Thyroid gland (tissue), 4 donors: ENCODE data around the gene ANKMY1. TPM values are rescaled to one million over a fixed set of nuclear protein-coding genes. Genes with fewer than 3 reads are reported as not detected.

ENCODE experiments used
- DNase-seq, 2 donors: peaks; one replicate each; pipeline ENCODE4 v3.0.0-alpha.2; 2019
- H3K27ac ChIP-seq, 3 donors: fragments of 200-600 bp; sonication (generic); 1 replicate in 2 of 3; 2 replicates in 1 of 3; pipeline ENCODE4 v1.5.1; 2016 to 2019; ENCODE audit warnings: mild to moderate bottlenecking in 1 of 3, moderate library complexity in 1 of 3
- H3K27me3 ChIP-seq: fragments of 200-600 bp; sonication (generic); one replicate; pipeline ENCODE4 v1.5.1; 2019
- H3K36me3 ChIP-seq, 2 donors: fragments of 200-600 bp; sonication (generic); one replicate each; pipeline ENCODE4 v1.5.1; 2016 to 2019
- H3K4me1 ChIP-seq, 2 donors: fragments of 200-600 bp; sonication (generic); one replicate each; pipeline ENCODE4 v1.5.1; 2017 to 2019
- H3K4me3 ChIP-seq, 3 donors: fragments of 200-600 bp; sonication (generic); replicated peaks in 1 of 3; 1 replicate in 2 of 3; 2 replicates in 1 of 3; pipeline ENCODE4 v1.5.1; 2016; ENCODE audit warnings: mild to moderate bottlenecking in 1 of 3
- H3K9me3 ChIP-seq: fragments of 200-600 bp; sonication (generic); one replicate; pipeline ENCODE4 v1.5.1; 2017
- POLR2A ChIP-seq, 2 donors: fragments of 450-650 bp; IDR thresholded peaks; one replicate each; pipeline ENCODE4 v1.6.1; 2017; ENCODE audit warnings: antibody characterized with exemption in 2 of 2, mild to moderate bottlenecking in 2 of 2, moderate library complexity in 1 of 2
- WGBS, 2 donors: methylation state at CpG; one replicate each; pipeline ENCODE4 v1.1.5; 2017; 5-methylcytosine and 5-hydroxymethylcytosine counted together
- intact Hi-C: fragments of 100-400 bp; cut with DNase I; formaldehyde crosslinking; loops from one replicate; pipeline ENCODE4 v1.15.1; 2023
- total RNA-seq, 4 donors: library from RNA; depleted of rRNA; stranded (reverse); fragments of >200 nt; gene quantifications; one replicate each; pipeline ENCODE4 v1.2.3, GENCODE V29; 2016
- TF ChIP-seq, protein P1 (sequence below), 6 experiments: fragments of 200-600 bp in 3 of 6; fragments of 450-650 bp in 3 of 6; sonication (generic) in 3 of 6; IDR thresholded peaks; one replicate each; pipeline ENCODE4 v1.5.1; 2016 to 2019; ENCODE audit warnings: antibody characterized with exemption in 6 of 6, mild to moderate bottlenecking in 2 of 6, inconsistent platforms in 1 of 6, moderate library complexity in 1 of 6

Gene ANKMY1
- total RNA-seq, 4 donors from 2014 or later = 17.4 to 24.7 (median 21.0) TPM

DNA sequence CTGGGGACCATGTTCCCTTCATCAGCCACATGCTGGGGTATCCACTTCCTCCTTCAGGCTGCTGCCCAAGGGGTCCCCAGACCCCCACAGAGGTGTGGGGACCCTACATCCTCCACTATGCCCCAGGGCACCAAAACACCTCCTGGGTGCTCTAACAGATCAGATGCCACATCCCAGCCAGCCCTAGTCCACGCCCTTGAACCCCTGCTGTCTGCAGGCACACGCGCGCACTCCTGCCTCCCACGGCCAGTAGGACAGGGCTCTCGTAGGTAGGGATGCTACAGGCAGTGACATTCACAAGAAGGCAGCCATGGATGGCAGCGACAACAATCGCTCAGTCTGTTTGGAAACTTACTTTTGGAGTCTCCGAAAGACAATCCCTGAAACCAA is 125.4 kb downstream of the ANKMY1 start:
- DNase-seq = no peak

DNA sequence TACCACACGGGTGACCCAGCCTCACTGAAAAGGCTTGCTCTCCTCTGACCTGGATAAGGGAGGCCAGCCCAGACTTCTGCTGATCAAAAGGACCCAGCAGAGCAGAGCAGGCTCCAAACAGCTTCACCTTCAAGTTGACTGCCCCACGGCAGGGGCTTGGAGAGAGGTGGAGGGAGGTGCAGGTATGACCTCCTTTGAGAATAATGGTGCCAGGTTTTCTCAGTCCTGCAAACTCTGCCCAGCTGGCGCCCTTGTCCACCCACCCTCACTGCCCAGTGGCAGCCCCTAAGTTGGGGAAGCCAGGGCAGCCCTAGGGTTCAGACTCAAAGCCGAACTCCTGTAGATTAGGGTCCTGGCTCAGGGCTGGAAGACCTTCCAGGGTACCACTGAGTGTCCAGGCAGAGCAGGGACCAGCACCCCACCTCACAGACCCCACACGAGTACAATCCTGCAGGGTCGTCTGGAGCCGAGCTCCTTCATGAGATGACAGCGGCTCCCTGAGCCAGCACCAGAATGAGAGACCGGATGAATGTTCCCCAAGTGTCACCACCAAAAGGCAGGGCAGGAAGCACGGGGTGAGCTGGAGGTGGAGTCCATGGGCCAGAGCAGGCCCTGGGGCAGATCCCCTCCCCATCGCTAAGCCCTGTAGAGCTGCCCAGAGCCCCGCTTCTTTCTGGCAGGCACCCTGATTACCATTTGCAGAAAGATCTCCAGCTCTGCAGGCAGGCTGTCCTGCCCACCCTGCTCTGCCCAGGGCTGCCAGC is 125.9 kb downstream of the ANKMY1 start:
- 69 to 80% methylated on average over 8 to 12 of the region's 12 CpGs for WGBS, 2 donors
- DNase-seq = no peak
- H3K9me3 ChIP-seq = no peaks in the 10 kb centered on the region
- intact Hi-C loops = no loop called here
- H3K4me1 ChIP-seq = peaks cover 5 to 18% of the 10 kb centered on the region in 2 donors
- no peaks in the 10 kb centered on the region for H3K27me3 ChIP-seq
- H3K36me3 ChIP-seq = no peaks in the 10 kb centered on the region
- no peak overlapping the region for H3K4me3 ChIP-seq
- H3K27ac ChIP-seq = no peak overlapping the region
- no peak for TF ChIP-seq POLR2A (IDR thresholded peaks at IDR 0.05)
- TF ChIP-seq, protein P1, sequence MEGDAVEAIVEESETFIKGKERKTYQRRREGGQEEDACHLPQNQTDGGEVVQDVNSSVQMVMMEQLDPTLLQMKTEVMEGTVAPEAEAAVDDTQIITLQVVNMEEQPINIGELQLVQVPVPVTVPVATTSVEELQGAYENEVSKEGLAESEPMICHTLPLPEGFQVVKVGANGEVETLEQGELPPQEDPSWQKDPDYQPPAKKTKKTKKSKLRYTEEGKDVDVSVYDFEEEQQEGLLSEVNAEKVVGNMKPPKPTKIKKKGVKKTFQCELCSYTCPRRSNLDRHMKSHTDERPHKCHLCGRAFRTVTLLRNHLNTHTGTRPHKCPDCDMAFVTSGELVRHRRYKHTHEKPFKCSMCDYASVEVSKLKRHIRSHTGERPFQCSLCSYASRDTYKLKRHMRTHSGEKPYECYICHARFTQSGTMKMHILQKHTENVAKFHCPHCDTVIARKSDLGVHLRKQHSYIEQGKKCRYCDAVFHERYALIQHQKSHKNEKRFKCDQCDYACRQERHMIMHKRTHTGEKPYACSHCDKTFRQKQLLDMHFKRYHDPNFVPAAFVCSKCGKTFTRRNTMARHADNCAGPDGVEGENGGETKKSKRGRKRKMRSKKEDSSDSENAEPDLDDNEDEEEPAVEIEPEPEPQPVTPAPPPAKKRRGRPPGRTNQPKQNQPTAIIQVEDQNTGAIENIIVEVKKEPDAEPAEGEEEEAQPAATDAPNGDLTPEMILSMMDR (IDR thresholded peaks at IDR 0.05) = no peak

More for the DNA sequence above, 125.4 kb downstream of the ANKMY1 start:
- no peaks in the 10 kb centered on the region for H3K9me3 ChIP-seq
- TF ChIP-seq, protein P1 (IDR thresholded peaks at IDR 0.05) = no peak
- TF ChIP-seq POLR2A (IDR thresholded peaks at IDR 0.05) = no peak
- intact Hi-C loops = no loop called here
- no peak overlapping the region for H3K27ac ChIP-seq
- H3K27me3 ChIP-seq = no peaks in the 10 kb centered on the region
- H3K36me3 ChIP-seq = no peaks in the 10 kb centered on the region
- peaks cover 11 to 23% of the 10 kb centered on the region in 2 donors for H3K4me1 ChIP-seq
- H3K4me3 ChIP-seq = no peak overlapping the region
- 79 to 97% methylated on average over 5 to 9 of the region's 9 CpGs for WGBS, 2 donors

DNA sequence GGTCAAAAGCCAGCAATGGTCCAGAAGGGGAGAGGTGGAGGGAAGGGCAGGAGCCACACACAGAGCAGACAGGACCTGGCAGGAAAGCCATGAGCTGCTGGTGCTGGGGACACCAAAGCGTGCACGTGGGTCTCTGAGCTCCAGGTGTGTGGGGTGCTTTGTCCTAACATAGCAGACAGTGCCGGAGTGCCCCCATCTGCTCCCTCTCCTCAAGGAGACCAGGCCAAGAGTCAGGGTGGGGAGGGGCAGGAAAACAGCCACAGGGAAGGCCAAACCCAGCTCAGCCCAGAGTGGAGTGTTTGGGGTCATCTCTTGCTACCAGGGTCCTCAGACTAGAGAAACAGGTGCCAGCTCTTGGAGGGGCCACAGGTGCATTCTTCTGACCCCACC is 126.5 kb downstream of the ANKMY1 start:
- Histone ChIP-seq H3K27ac (no peak overlapping the region), H3K9me3 (no peaks in the 10 kb centered on the region), H3K27me3 (no peaks in the 10 kb centered on the region), H3K36me3 (no peaks in the 10 kb centered on the region), H3K4me1 (peaks cover 0 to 12% of the 10 kb centered on the region in 2 donors), H3K4me3 (no peak overlapping the region)
- intact Hi-C loops = no loop called here
- DNase-seq = no peak
- no peak for TF ChIP-seq POLR2A (IDR thresholded peaks at IDR 0.05)
- TF ChIP-seq, protein P1 (IDR thresholded peaks at IDR 0.05) = no peak
- WGBS, 2 donors = 72 to 91% methylated on average over 3 of the region's 3 CpGs

DNA sequence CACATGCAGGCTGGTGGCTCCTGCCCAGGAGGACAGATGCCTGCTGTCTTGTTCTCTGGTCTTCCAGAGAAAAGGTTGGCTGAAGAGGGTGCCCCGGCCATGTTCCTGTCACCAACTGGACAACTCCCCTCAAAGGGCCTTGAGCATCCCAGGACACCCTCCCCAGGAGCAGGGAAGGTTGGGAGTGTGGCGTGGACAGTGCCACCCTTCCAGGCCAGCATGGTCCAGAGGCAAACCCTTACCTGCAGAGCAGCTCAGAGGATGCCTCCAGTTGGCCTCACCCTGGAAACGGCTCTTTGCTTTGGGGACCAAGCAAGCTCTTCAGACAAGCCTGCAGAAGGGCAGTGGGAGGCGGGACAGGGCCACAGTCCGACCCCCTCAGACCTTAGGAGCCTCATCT is 127.2 kb downstream of the ANKMY1 start:
- no peak for DNase-seq
- Histone ChIP-seq H3K36me3 (no peaks in the 10 kb centered on the region), H3K4me1 (peaks cover 0 to 9% of the 10 kb centered on the region in 2 donors), H3K27me3 (no peaks in the 10 kb centered on the region), H3K27ac (no peak overlapping the region), H3K9me3 (no peaks in the 10 kb centered on the region), H3K4me3 (no peak overlapping the region)
- WGBS, 2 donors = 82 to 90% methylated on average over 5 of the region's 5 CpGs
- TF ChIP-seq POLR2A (IDR thresholded peaks at IDR 0.05) = no peak
- TF ChIP-seq, protein P1 (IDR thresholded peaks at IDR 0.05) = no peak
- intact Hi-C loops = no loop called here

DNA sequence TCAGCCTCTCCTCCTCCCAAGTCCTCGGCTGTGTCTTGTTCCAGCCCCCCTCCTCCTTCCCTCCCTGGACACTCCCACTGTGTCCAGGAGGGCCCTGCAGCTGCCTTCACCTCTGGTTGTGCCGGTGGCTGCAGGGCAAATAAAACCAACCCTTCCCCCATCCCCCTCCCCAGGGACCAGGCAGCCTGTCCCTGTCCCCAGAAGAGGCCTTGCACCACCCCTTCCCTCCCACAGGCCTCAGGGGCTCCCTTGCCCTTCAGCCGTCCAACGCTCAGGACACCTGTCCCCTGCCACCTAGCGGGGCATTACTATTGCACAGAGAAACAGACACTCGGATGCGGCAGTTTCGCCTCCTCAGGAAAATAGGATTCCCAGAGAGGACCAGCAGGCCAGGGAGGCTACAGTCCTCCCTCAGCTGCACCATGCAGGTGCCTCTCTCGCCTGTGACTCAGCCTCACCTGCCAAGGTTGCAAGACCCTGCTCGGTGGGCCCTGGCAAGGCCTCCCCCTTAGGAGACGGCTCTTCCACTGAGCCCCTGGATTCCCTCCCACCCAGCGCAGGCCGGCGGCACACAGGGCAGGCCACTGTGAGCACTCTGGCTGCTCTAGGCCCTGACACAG is 127.8 kb downstream of the ANKMY1 start:
- H3K27me3 ChIP-seq = no peaks in the 10 kb centered on the region
- DNase-seq = no peak
- no peak overlapping the region for H3K4me3 ChIP-seq
- TF ChIP-seq POLR2A (IDR thresholded peaks at IDR 0.05) = no peak
- TF ChIP-seq, protein P1 (IDR thresholded peaks at IDR 0.05) = no peak
- peaks cover 0 to 9% of the 10 kb centered on the region in 2 donors for H3K4me1 ChIP-seq
- no peaks in the 10 kb centered on the region for H3K36me3 ChIP-seq
- WGBS, 2 donors = 78 to 83% methylated on average over 8 to 13 of the region's 14 CpGs
- no peaks in the 10 kb centered on the region for H3K9me3 ChIP-seq
- no peak overlapping the region for H3K27ac ChIP-seq
- intact Hi-C loops = no loop called here
